Mesendoderm (in vitro differentiated cells): ENCODE results near the gene S1PR3.
A peak's percentile ranks its signal among the peaks of the same experiment; 100 is the strongest.

Source experiments
- DNase-seq: peaks from one replicate; pipeline ENCODE4 v3.0.0; 2013
- H2AK5ac ChIP-seq: 2 replicates; pipeline ENCODE4 v1.6.1; 2013; ENCODE audit warnings: low read length, inconsistent platforms
- H2BK120ac ChIP-seq: 2 replicates; pipeline ENCODE4 v1.6.1; 2013; ENCODE audit warnings: low read depth, mild to moderate bottlenecking, low read length, moderate library complexity, mixed read lengths
- H2BK15ac ChIP-seq: replicated peaks from 2 replicates; pipeline ENCODE4 v1.6.1; 2013; ENCODE audit warnings: low read depth, mild to moderate bottlenecking, moderate library complexity
- H2BK5ac ChIP-seq: 2 replicates; pipeline ENCODE4 v1.6.1; 2013; ENCODE audit warnings: low read length, inconsistent platforms
- H3K18ac ChIP-seq: 2 replicates; pipeline ENCODE4 v1.6.1; 2013; ENCODE audit warnings: mild to moderate bottlenecking, low read length, mixed read lengths
- H3K23ac ChIP-seq: one replicate; pipeline ENCODE4 v1.6.1; 2013; ENCODE audit warnings: low read length
- H3K27ac ChIP-seq: 2 replicates; pipeline ENCODE4 v1.5.1; 2013; ENCODE audit warnings: low read depth, mild to moderate bottlenecking, inconsistent platforms, low read length, moderate library complexity
- H3K27me3 ChIP-seq: 2 replicates; pipeline ENCODE4 v1.6.1; 2013; ENCODE audit warnings: low read length, control low read depth, mild to moderate bottlenecking, inconsistent platforms; ENCODE audit not compliant: insufficient read depth, poor library complexity
- H3K36me3 ChIP-seq: 2 replicates; pipeline ENCODE4 v1.6.1; 2013; ENCODE audit warnings: low read length, inconsistent platforms; ENCODE audit not compliant: control insufficient read depth, insufficient read depth
- H3K4ac ChIP-seq: one replicate; pipeline ENCODE4 v1.6.1; 2013; ENCODE audit warnings: low read depth, mild to moderate bottlenecking, low read length, moderate library complexity
- H3K4me1 ChIP-seq: 2 replicates; pipeline ENCODE4 v1.6.1; 2013; ENCODE audit warnings: low read depth, low read length, inconsistent platforms; ENCODE audit not compliant: control insufficient read depth
- H3K4me2 ChIP-seq: 2 replicates; pipeline ENCODE4 v1.6.1; 2013; ENCODE audit warnings: low read length
- H3K4me3 ChIP-seq: 2 replicates; pipeline ENCODE4 v1.5.1; 2013; ENCODE audit warnings: mild to moderate bottlenecking, low read length
- H3K56ac ChIP-seq: one replicate; pipeline ENCODE4 v1.6.1; 2013; ENCODE audit warnings: low read length
- H3K79me1 ChIP-seq: 2 replicates; pipeline ENCODE4 v1.6.1; 2013; ENCODE audit warnings: low read length, inconsistent platforms
- H3K79me2 ChIP-seq: 2 replicates; pipeline ENCODE4 v1.6.1; 2013; ENCODE audit warnings: mild to moderate bottlenecking, low read length; ENCODE audit not compliant: control insufficient read depth, insufficient read depth
- H3K9ac ChIP-seq: 2 replicates; pipeline ENCODE4 v1.6.1; 2013; ENCODE audit warnings: low read length, inconsistent platforms
- H4K5ac ChIP-seq: one replicate; pipeline ENCODE4 v1.6.1; 2013; ENCODE audit warnings: low read length
- H4K8ac ChIP-seq: one replicate; pipeline ENCODE4 v1.6.1; 2013; ENCODE audit warnings: low read depth, mild to moderate bottlenecking, control low read depth, low read length, moderate library complexity
- WGBS: extraction: QIAGEN DNeasy Blood & Tissue Kit; methylation state at CpG from one replicate; pipeline ENCODE4 v1.1.7; 2013; ENCODE audit warnings: low lambda C conversion rate, missing lambda C conversion rate; ENCODE audit not compliant: insufficient coverage; ENCODE audit errors: extremely low coverage; 5-methylcytosine and 5-hydroxymethylcytosine counted together

The S1PR3 gene

GRCh38 chr9:88978034-88978433 is 13.2 kb upstream of the S1PR3 start:
- DNase-seq, result peak; percentile 47
- WGBS, result no CpG with 5 or more reads among the region's 5 CpGs

GRCh38 chr9:88979021-88979420 is 12.2 kb upstream of the S1PR3 start:
- H3K4me3 ChIP-seq, result no peak overlapping the region
- H3K18ac ChIP-seq, result no peak overlapping the region
- no peak overlapping the region for H3K23ac ChIP-seq
- DNase-seq, result no peak
- H3K27ac ChIP-seq, result no peak overlapping the region
- no peak overlapping the region for H3K9ac ChIP-seq
- H3K79me2 ChIP-seq, result no peaks in the 10 kb centered on the region
- H3K27me3 ChIP-seq, result no peaks in the 10 kb centered on the region
- H2BK15ac ChIP-seq, result no peak overlapping the region
- no peaks in the 10 kb centered on the region for H3K79me1 ChIP-seq
- no peak overlapping the region for H4K5ac ChIP-seq
- H3K4me2 ChIP-seq, result no peak overlapping the region
- no peak overlapping the region for H4K8ac ChIP-seq
- no peaks in the 10 kb centered on the region for H3K4me1 ChIP-seq
- no CpG with 5 or more reads among the region's 2 CpGs for WGBS
- H2AK5ac ChIP-seq, result no peak overlapping the region
- no peaks in the 10 kb centered on the region for H3K36me3 ChIP-seq
- H2BK5ac ChIP-seq, result no peak overlapping the region
- no peak overlapping the region for H2BK120ac ChIP-seq
- no peak overlapping the region for H3K4ac ChIP-seq
- no peak overlapping the region for H3K56ac ChIP-seq

More at GRCh38 chr9:88978034-88978433, 13.2 kb upstream of the S1PR3 start:
- H2AK5ac ChIP-seq, result no peak overlapping the region
- H4K8ac ChIP-seq, result no peak overlapping the region
- no peak overlapping the region for H2BK120ac ChIP-seq
- H3K4me3 ChIP-seq, result no peak overlapping the region
- no peaks in the 10 kb centered on the region for H3K27me3 ChIP-seq
- no peak overlapping the region for H3K23ac ChIP-seq
- no peaks in the 10 kb centered on the region for H3K36me3 ChIP-seq
- no peaks in the 10 kb centered on the region for H3K79me2 ChIP-seq
- H3K4me2 ChIP-seq, result no peak overlapping the region
- H3K56ac ChIP-seq, result no peak overlapping the region
- H3K27ac ChIP-seq, result no peak overlapping the region
- H2BK15ac ChIP-seq, result no peak overlapping the region
- no peak overlapping the region for H3K4ac ChIP-seq
- no peak overlapping the region for H3K18ac ChIP-seq
- no peak overlapping the region for H4K5ac ChIP-seq
- no peaks in the 10 kb centered on the region for H3K4me1 ChIP-seq
- H3K9ac ChIP-seq, result no peak overlapping the region
- no peak overlapping the region for H2BK5ac ChIP-seq
- H3K79me1 ChIP-seq, result no peaks in the 10 kb centered on the region

- H3K79me1 ChIP-seq, result no peaks in the 10 kb centered on the region
- WGBS, result no CpG with 5 or more reads among the region's 2 CpGs
- no peaks in the 10 kb centered on the region for H3K36me3 ChIP-seq
- H4K8ac ChIP-seq, result no peak overlapping the region
- H2BK120ac ChIP-seq, result no peak overlapping the region
- no peak overlapping the region for H2AK5ac ChIP-seq
- no peak overlapping the region for H3K4me3 ChIP-seq
- no peak for DNase-seq
- H2BK5ac ChIP-seq, result no peak overlapping the region
- no peak overlapping the region for H3K9ac ChIP-seq
- no peaks in the 10 kb centered on the region for H3K4me1 ChIP-seq
- H3K27ac ChIP-seq, result no peak overlapping the region
- no peak overlapping the region for H3K23ac ChIP-seq
- no peaks in the 10 kb centered on the region for H3K27me3 ChIP-seq
- H3K18ac ChIP-seq, result no peak overlapping the region
- H3K4ac ChIP-seq, result no peak overlapping the region
- H4K5ac ChIP-seq, result no peak overlapping the region
- no peak overlapping the region for H3K56ac ChIP-seq
- H2BK15ac ChIP-seq, result no peak overlapping the region
- no peak overlapping the region for H3K4me2 ChIP-seq
- H3K79me2 ChIP-seq, result no peaks in the 10 kb centered on the region
Observed at GRCh38 chr9:88979791-88980190, 11.5 kb upstream of the S1PR3 start.

- Histone ChIP-seq H3K4me2 (no peak overlapping the region), H3K4ac (no peak overlapping the region), H3K9ac (no peak overlapping the region), H2BK120ac (no peak overlapping the region), H3K27ac (no peak overlapping the region), H4K8ac (no peak overlapping the region), H3K18ac (no peak overlapping the region), H4K5ac (no peak overlapping the region), H3K4me1 (no peaks in the 10 kb centered on the region), H3K36me3 (no peaks in the 10 kb centered on the region), H3K27me3 (no peaks in the 10 kb centered on the region), H3K4me3 (no peak overlapping the region), H3K79me1 (no peaks in the 10 kb centered on the region), H2AK5ac (no peak overlapping the region), H3K79me2 (no peaks in the 10 kb centered on the region), H2BK15ac (no peak overlapping the region), H3K56ac (no peak overlapping the region), H3K23ac (no peak overlapping the region), H2BK5ac (no peak overlapping the region)
- no CpG with 5 or more reads among the region's 1 CpG for WGBS
- DNase-seq, result no peak
Observed at GRCh38 chr9:88980740-88981203, 10.5 kb upstream of the S1PR3 start.

GRCh38 chr9:88983865-88984542 is 7.3 kb upstream of the S1PR3 start:
- Histone ChIP-seq H3K9ac (no peak overlapping the region), H3K79me1 (no peaks in the 10 kb centered on the region), H3K27me3 (no peaks in the 10 kb centered on the region), H3K4me3 (no peak overlapping the region), H3K4me2 (no peak overlapping the region), H3K27ac (no peak overlapping the region), H3K36me3 (no peaks in the 10 kb centered on the region), H3K79me2 (no peaks in the 10 kb centered on the region), H2BK15ac (no peak overlapping the region), H3K18ac (no peak overlapping the region), H3K4ac (no peak overlapping the region), H3K56ac (no peak overlapping the region), H3K23ac (no peak overlapping the region), H4K5ac (no peak overlapping the region), H2BK5ac (no peak overlapping the region), H2AK5ac (no peak overlapping the region), H4K8ac (no peak overlapping the region), H2BK120ac (no peak overlapping the region), H3K4me1 (no peaks in the 10 kb centered on the region)
- no CpG with 5 or more reads among the region's 2 CpGs for WGBS
- no peak for DNase-seq

GRCh38 chr9:88984543-88984883 is 6.8 kb upstream of the S1PR3 start:
- no peak overlapping the region for H2BK5ac ChIP-seq
- no peak overlapping the region for H2BK15ac ChIP-seq
- no peaks in the 10 kb centered on the region for H3K79me1 ChIP-seq
- no peaks in the 10 kb centered on the region for H3K79me2 ChIP-seq
- peaks cover 5% of the 10 kb centered on the region for H3K4me1 ChIP-seq
- no peak overlapping the region for H3K56ac ChIP-seq
- no peak overlapping the region for H3K4me2 ChIP-seq
- H3K18ac ChIP-seq, result no peak overlapping the region
- no CpG with 5 or more reads among the region's 4 CpGs for WGBS
- H3K23ac ChIP-seq, result no peak overlapping the region
- H2AK5ac ChIP-seq, result no peak overlapping the region
- no peak overlapping the region for H4K8ac ChIP-seq
- no peak overlapping the region for H3K27ac ChIP-seq
- H4K5ac ChIP-seq, result no peak overlapping the region
- H2BK120ac ChIP-seq, result no peak overlapping the region
- no peak overlapping the region for H3K4ac ChIP-seq
- no peaks in the 10 kb centered on the region for H3K27me3 ChIP-seq
- DNase-seq, result no peak
- no peak overlapping the region for H3K9ac ChIP-seq
- H3K4me3 ChIP-seq, result no peak overlapping the region
- H3K36me3 ChIP-seq, result no peaks in the 10 kb centered on the region
